Ectodermal cell (in vitro differentiated cells): ENCODE results near the gene NEK1. TPM values are rescaled to one million over a fixed set of nuclear protein-coding genes. Genes with fewer than 3 reads are reported as not detected.
A peak's percentile ranks its signal among the peaks of the same experiment; 100 is the strongest.

Experiments
- H3K27ac ChIP-seq: 2 replicates; pipeline ENCODE4 v1.7.0; 2013; ENCODE audit warnings: mild to moderate bottlenecking, low read depth, low read length; ENCODE audit not compliant: insufficient read depth, poor library complexity, severe bottlenecking
- H3K27me3 ChIP-seq: 2 replicates; pipeline ENCODE4 v1.7.0; 2013; ENCODE audit warnings: mild to moderate bottlenecking, low read length; ENCODE audit not compliant: insufficient read depth, control insufficient read depth, poor library complexity, severe bottlenecking
- H3K36me3 ChIP-seq: one replicate; pipeline ENCODE4 v1.7.0; 2013; ENCODE audit warnings: low read length; ENCODE audit not compliant: control insufficient read depth, insufficient read depth
- H3K4me1 ChIP-seq: one replicate; pipeline ENCODE4 v1.7.0; 2013; ENCODE audit warnings: low read length; ENCODE audit not compliant: control insufficient read depth, insufficient read depth
- H3K4me3 ChIP-seq: 2 replicates; pipeline ENCODE4 v1.7.0; 2013; ENCODE audit warnings: low read depth, low read length, control low read depth; ENCODE audit not compliant: insufficient read depth
- H3K9me3 ChIP-seq: 2 replicates; pipeline ENCODE4 v1.7.0; 2013; ENCODE audit warnings: mild to moderate bottlenecking, low read length, moderate library complexity; ENCODE audit not compliant: control insufficient read depth
- WGBS, 2 experiments: methylation state at CpG; one replicate each; pipeline ENCODE4 v1.1.7; 2013; ENCODE audit warnings: missing lambda C conversion rate in 2 of 2; 5-methylcytosine and 5-hydroxymethylcytosine counted together
- polyA plus RNA-seq, 4 experiments: library from polyadenylated mRNA; stranded (reverse); fragments of 50-300 nt; gene quantifications; one replicate each; pipeline ENCODE4 v1.2.3, GENCODE V29; 2013

The NEK1 gene
- 16.0 TPM for polyA plus RNA-seq (2013, experiment 1 of 4)
- polyA plus RNA-seq (2013, experiment 2 of 4) = 19.1 TPM
- polyA plus RNA-seq (2013, experiment 3 of 4) = 12.9 TPM
- 15.8 TPM for polyA plus RNA-seq (2013, experiment 4 of 4)

GRCh38 chr4:169611991-169612870 is at the start of gene NEK1:
TSS of gene NEK1 (minus strand) at chr4:169612583. CDS start at chr4:169602630, 9,953 bp downstream.
- peak within 1 kb of the TSS; percentile 96 for H3K27ac ChIP-seq
- 0 to 1% methylated on average over 59 to 61 of the region's 61 CpGs for WGBS, 2 experiments

GRCh38 chr4:169661761-169662160 is 49.4 kb upstream of the NEK1 start:
- Histone ChIP-seq H3K27me3 (no peaks in the 10 kb centered on the region), H3K27ac (no peak overlapping the region)
- no CpG with 5 or more reads among the region's 1 CpG for WGBS, 2 experiments

More at GRCh38 chr4:169611991-169612870, at the start of gene NEK1:
- H3K9me3 ChIP-seq = no peaks in the 10 kb centered on the region
- H3K4me1 ChIP-seq = no peaks in the 10 kb centered on the region
- no peaks in the 10 kb centered on the region for H3K36me3 ChIP-seq
- H3K27me3 ChIP-seq = no peaks in the 10 kb centered on the region
- H3K4me3 ChIP-seq = peak within 1 kb of the TSS; percentile 94

GRCh38 chr4:169660929-169661328 is 48.5 kb upstream of the NEK1 start:
- no peak overlapping the region for H3K27ac ChIP-seq

More at GRCh38 chr4:169661761-169662160, 49.4 kb upstream of the NEK1 start:
- Histone ChIP-seq H3K36me3 (no peaks in the 10 kb centered on the region), H3K4me3 (no peak overlapping the region), H3K4me1 (peaks cover 4% of the 10 kb centered on the region), H3K9me3 (no peaks in the 10 kb centered on the region)

GRCh38 chr4:169659716-169660670 is 47.6 kb upstream of the NEK1 start:
- Histone ChIP-seq H3K9me3 (no peaks in the 10 kb centered on the region), H3K27ac (peak overlapping the region; percentile 96), H3K36me3 (no peaks in the 10 kb centered on the region), H3K4me3 (peak overlapping the region; percentile 31), H3K27me3 (no peaks in the 10 kb centered on the region), H3K4me1 (peaks cover 4% of the 10 kb centered on the region)
- 15 to 17% methylated on average over 14 of the region's 14 CpGs for WGBS, 2 experiments

More at GRCh38 chr4:169660929-169661328, 48.5 kb upstream of the NEK1 start:
- no peaks in the 10 kb centered on the region for H3K36me3 ChIP-seq
- 91% methylated on average over 2 of the region's 3 CpGs; no CpG with 5 or more reads in 1 of the 2 experiments for WGBS, 2 experiments
- peak overlapping the region; percentile 31 for H3K4me3 ChIP-seq
- H3K9me3 ChIP-seq = no peaks in the 10 kb centered on the region
- H3K4me1 ChIP-seq = peaks cover 4% of the 10 kb centered on the region
- no peaks in the 10 kb centered on the region for H3K27me3 ChIP-seq

GRCh38 chr4:169658975-169659715 is 46.8 kb upstream of the NEK1 start:
- H3K9me3 ChIP-seq = no peaks in the 10 kb centered on the region
- 75 to 80% methylated on average over 1 to 4 of the region's 6 CpGs for WGBS, 2 experiments
- H3K4me1 ChIP-seq = peaks cover 4% of the 10 kb centered on the region
- no peaks in the 10 kb centered on the region for H3K27me3 ChIP-seq
- peak overlapping the region; percentile 96 for H3K27ac ChIP-seq
- no peaks in the 10 kb centered on the region for H3K36me3 ChIP-seq
- no peak overlapping the region for H3K4me3 ChIP-seq

GRCh38 chr4:169658196-169658595 is 45.8 kb upstream of the NEK1 start:
- H3K4me1 ChIP-seq = peaks cover 4% of the 10 kb centered on the region
- H3K4me3 ChIP-seq = no peak overlapping the region
- no peaks in the 10 kb centered on the region for H3K27me3 ChIP-seq
- H3K27ac ChIP-seq = no peak overlapping the region
- WGBS, 2 experiments = 93 to 100% methylated on average over 1 of the region's 2 CpGs
- H3K9me3 ChIP-seq = no peaks in the 10 kb centered on the region
- no peaks in the 10 kb centered on the region for H3K36me3 ChIP-seq

GRCh38 chr4:169657470-169658107 is 45.2 kb upstream of the NEK1 start:
- no peak overlapping the region for H3K27ac ChIP-seq
- H3K9me3 ChIP-seq = no peaks in the 10 kb centered on the region
- no peak overlapping the region for H3K4me3 ChIP-seq
- 91 to 92% methylated on average over 2 of the region's 3 CpGs for WGBS, 2 experiments
- no peaks in the 10 kb centered on the region for H3K36me3 ChIP-seq
- no peaks in the 10 kb centered on the region for H3K27me3 ChIP-seq
- H3K4me1 ChIP-seq = peaks cover 4% of the 10 kb centered on the region

GRCh38 chr4:169655401-169655800 is 43.0 kb upstream of the NEK1 start:
- 93 to 97% methylated on average over 6 of the region's 6 CpGs for WGBS, 2 experiments
- Histone ChIP-seq H3K27me3 (no peaks in the 10 kb centered on the region), H3K9me3 (no peaks in the 10 kb centered on the region)

GRCh38 chr4:169652535-169652934 is 40.2 kb upstream of the NEK1 start:
- no peaks in the 10 kb centered on the region for H3K27me3 ChIP-seq
- H3K36me3 ChIP-seq = no peaks in the 10 kb centered on the region
- H3K27ac ChIP-seq = no peak overlapping the region
- H3K4me3 ChIP-seq = no peak overlapping the region
- no peaks in the 10 kb centered on the region for H3K4me1 ChIP-seq
- H3K9me3 ChIP-seq = no peaks in the 10 kb centered on the region

More at GRCh38 chr4:169655401-169655800, 43.0 kb upstream of the NEK1 start:
- Histone ChIP-seq H3K4me3 (no peak overlapping the region), H3K36me3 (no peaks in the 10 kb centered on the region), H3K4me1 (peaks cover 4% of the 10 kb centered on the region), H3K27ac (no peak overlapping the region)
